ENCODE results near the gene WDR31.
"Not testable (repeated sequence)": the region's sequence is repeated elsewhere in the genome, so short reads cannot be mapped to it uniquely, and the experiment has no call there.

WDR31 gene

GRCh38 chr9:113302792-113303418 is 37.2 kb downstream of the WDR31 start, which contains the start of gene RNF183:
Gene RNF183, minus strand, starts transcription at chr9:113303376. Its CDS starts 5,192 bp downstream, at chr9:113298184.
- Histone ChIP-seq H3K4me1 (ENCODE audit: control insufficient read depth, low read depth, low read length) (no peaks in the 10 kb centered on the region), H3K27me3 (ENCODE audit: control insufficient read depth, insufficient read depth, low read length) (no peaks in the 10 kb centered on the region), H3K4me3 (ENCODE audit: low read length) (no peak within 1 kb of the TSS), H3K36me3 (ENCODE audit: control insufficient read depth, low read depth, low read length) (no peaks in the 10 kb centered on the region), H3K9me3 (ENCODE audit: control insufficient read depth, low read depth, low read length) (no peaks in the 10 kb centered on the region), H3K9ac (ENCODE audit: low read length) (no peak within 1 kb of the TSS), H3K27ac (ENCODE audit: low read length) (no peak within 1 kb of the TSS)

GRCh38 chr9:113301548-113301947 is 38.5 kb downstream of the WDR31 start:
- H3K4me1 ChIP-seq (ENCODE audit: control insufficient read depth, low read depth, low read length): no peaks in the 10 kb centered on the region
- H3K27me3 ChIP-seq (ENCODE audit: control insufficient read depth, insufficient read depth, low read length): no peaks in the 10 kb centered on the region
- no peak overlapping the region for H3K9ac ChIP-seq (ENCODE audit: low read length)
- no peaks in the 10 kb centered on the region for H3K9me3 ChIP-seq (ENCODE audit: control insufficient read depth, low read depth, low read length)
- no peak overlapping the region for H3K27ac ChIP-seq (ENCODE audit: low read length)
- no peaks in the 10 kb centered on the region for H3K36me3 ChIP-seq (ENCODE audit: control insufficient read depth, low read depth, low read length)
- no peak overlapping the region for H3K4me3 ChIP-seq (ENCODE audit: low read length)

GRCh38 chr9:113299800-113300292 is 40.2 kb downstream of the WDR31 start:
- Histone ChIP-seq H3K27ac (ENCODE audit: low read length) (no peak overlapping the region), H3K4me3 (ENCODE audit: low read length) (no peak overlapping the region), H3K9me3 (ENCODE audit: control insufficient read depth, low read depth, low read length) (no peaks in the 10 kb centered on the region), H3K9ac (ENCODE audit: low read length) (no peak overlapping the region), H3K4me1 (ENCODE audit: control insufficient read depth, low read depth, low read length) (no peaks in the 10 kb centered on the region), H3K27me3 (ENCODE audit: control insufficient read depth, insufficient read depth, low read length) (no peaks in the 10 kb centered on the region), H3K36me3 (ENCODE audit: control insufficient read depth, low read depth, low read length) (no peaks in the 10 kb centered on the region)

- Histone ChIP-seq H3K4me1 (ENCODE audit: control insufficient read depth, low read depth, low read length) (no peaks in the 10 kb centered on the region), H3K9me3 (ENCODE audit: control insufficient read depth, low read depth, low read length) (no peaks in the 10 kb centered on the region), H3K9ac (ENCODE audit: low read length) (no peak overlapping the region), H3K27ac (ENCODE audit: low read length) (no peak overlapping the region), H3K27me3 (ENCODE audit: control insufficient read depth, insufficient read depth, low read length) (no peaks in the 10 kb centered on the region), H3K4me3 (ENCODE audit: low read length) (no peak overlapping the region), H3K36me3 (ENCODE audit: control insufficient read depth, low read depth, low read length) (no peaks in the 10 kb centered on the region)
These were observed 40.9 kb downstream of the WDR31 start for GRCh38 chr9:113298924-113299770.

- Histone ChIP-seq H3K4me1 (ENCODE audit: control insufficient read depth, low read depth, low read length) (no peaks in the 10 kb centered on the region), H3K27ac (ENCODE audit: low read length) (no peak overlapping the region), H3K4me3 (ENCODE audit: low read length) (no peak overlapping the region), H3K36me3 (ENCODE audit: control insufficient read depth, low read depth, low read length) (peaks cover 5% of the 10 kb centered on the region), H3K9ac (ENCODE audit: low read length) (no peak overlapping the region), H3K27me3 (ENCODE audit: control insufficient read depth, insufficient read depth, low read length) (no peaks in the 10 kb centered on the region), H3K9me3 (ENCODE audit: control insufficient read depth, low read depth, low read length) (no peaks in the 10 kb centered on the region)
These were observed 41.8 kb downstream of the WDR31 start for GRCh38 chr9:113298311-113298710.

GRCh38 chr9:113296796-113297558 is 43.1 kb downstream of the WDR31 start:
- Histone ChIP-seq H3K36me3 (ENCODE audit: control insufficient read depth, low read depth, low read length) (peaks cover 19% of the 10 kb centered on the region), H3K27me3 (ENCODE audit: control insufficient read depth, insufficient read depth, low read length) (no peaks in the 10 kb centered on the region), H3K4me1 (ENCODE audit: control insufficient read depth, low read depth, low read length) (no peaks in the 10 kb centered on the region), H3K9me3 (ENCODE audit: control insufficient read depth, low read depth, low read length) (no peaks in the 10 kb centered on the region), H3K9ac (ENCODE audit: low read length) (no peak overlapping the region), H3K27ac (ENCODE audit: low read length) (no peak overlapping the region), H3K4me3 (ENCODE audit: low read length) (no peak overlapping the region)

GRCh38 chr9:113296247-113296646 is 43.8 kb downstream of the WDR31 start:
- H3K27ac ChIP-seq (ENCODE audit: low read length); H3K4me1 ChIP-seq (ENCODE audit: control insufficient read depth, low read depth, low read length); H3K27me3 ChIP-seq (ENCODE audit: control insufficient read depth, insufficient read depth, low read length); H3K4me3 ChIP-seq (ENCODE audit: low read length); H3K9ac ChIP-seq (ENCODE audit: low read length); H3K9me3 ChIP-seq (ENCODE audit: control insufficient read depth, low read depth, low read length): not testable (repeated sequence)
- H3K36me3 ChIP-seq (ENCODE audit: control insufficient read depth, low read depth, low read length): peaks cover 25% of the 10 kb centered on the region

- Histone ChIP-seq H3K4me3 (ENCODE audit: low read length) (no peak overlapping the region), H3K27ac (ENCODE audit: low read length) (no peak overlapping the region), H3K9ac (ENCODE audit: low read length) (no peak overlapping the region), H3K4me1 (ENCODE audit: control insufficient read depth, low read depth, low read length) (no peaks in the 10 kb centered on the region), H3K27me3 (ENCODE audit: control insufficient read depth, insufficient read depth, low read length) (no peaks in the 10 kb centered on the region), H3K36me3 (ENCODE audit: control insufficient read depth, low read depth, low read length) (peaks cover 53% of the 10 kb centered on the region), H3K9me3 (ENCODE audit: control insufficient read depth, low read depth, low read length) (no peaks in the 10 kb centered on the region)
These were observed 46.7 kb downstream of the WDR31 start for GRCh38 chr9:113293285-113293878.

- peaks cover 81% of the 10 kb centered on the region for H3K36me3 ChIP-seq (ENCODE audit: control insufficient read depth, low read depth, low read length)
- no peaks in the 10 kb centered on the region for H3K27me3 ChIP-seq (ENCODE audit: control insufficient read depth, insufficient read depth, low read length)
These were observed 49.9 kb downstream of the WDR31 start for GRCh38 chr9:113290052-113290607.

GRCh38 chr9:113289091-113289490 is 51.0 kb downstream of the WDR31 start:
- Histone ChIP-seq H3K27ac (ENCODE audit: low read length) (no peak overlapping the region), H3K27me3 (ENCODE audit: control insufficient read depth, insufficient read depth, low read length) (no peaks in the 10 kb centered on the region), H3K36me3 (ENCODE audit: control insufficient read depth, low read depth, low read length) (peaks cover 92% of the 10 kb centered on the region), H3K4me3 (ENCODE audit: low read length) (no peak overlapping the region), H3K9ac (ENCODE audit: low read length) (no peak overlapping the region), H3K9me3 (ENCODE audit: control insufficient read depth, low read depth, low read length) (no peaks in the 10 kb centered on the region), H3K4me1 (ENCODE audit: control insufficient read depth, low read depth, low read length) (no peaks in the 10 kb centered on the region)

More at GRCh38 chr9:113290052-113290607, 49.9 kb downstream of the WDR31 start:
- Histone ChIP-seq H3K4me1 (ENCODE audit: control insufficient read depth, low read depth, low read length) (no peaks in the 10 kb centered on the region), H3K27ac (ENCODE audit: low read length) (no peak overlapping the region), H3K9me3 (ENCODE audit: control insufficient read depth, low read depth, low read length) (no peaks in the 10 kb centered on the region), H3K4me3 (ENCODE audit: low read length) (no peak overlapping the region), H3K9ac (ENCODE audit: low read length) (no peak overlapping the region)

GRCh38 chr9:113281356-113281755 is 58.7 kb downstream of the WDR31 start:
- Histone ChIP-seq H3K36me3 (ENCODE audit: control insufficient read depth, low read depth, low read length) (peaks cover 84% of the 10 kb centered on the region), H3K9me3 (ENCODE audit: control insufficient read depth, low read depth, low read length) (no peaks in the 10 kb centered on the region), H3K4me1 (ENCODE audit: control insufficient read depth, low read depth, low read length) (no peaks in the 10 kb centered on the region), H3K4me3 (ENCODE audit: low read length) (no peak overlapping the region), H3K27me3 (ENCODE audit: control insufficient read depth, insufficient read depth, low read length) (no peaks in the 10 kb centered on the region), H3K9ac (ENCODE audit: low read length) (no peak overlapping the region), H3K27ac (ENCODE audit: low read length) (no peak overlapping the region)
